Nephron (organoid): ENCODE measurements around the gene KCNJ10.

Experiments used
- H3K27ac Mint-ChIP-seq, 3 experiments: 2 replicates each; pipeline ENCODE4 v1.8.0; 2020; ENCODE audit warnings: mixed read lengths in 3 of 3, mild to moderate bottlenecking in 2 of 3, moderate library complexity in 1 of 3
- H3K27me3 Mint-ChIP-seq: 2 replicates; pipeline ENCODE4 v1.8.0; 2021; ENCODE audit warnings: low read depth, mild to moderate bottlenecking, moderate library complexity, mixed read lengths
- H3K36me3 Mint-ChIP-seq: 2 replicates; pipeline ENCODE4 v1.8.0; 2020; ENCODE audit warnings: low read depth, mixed read lengths
- H3K4me1 Mint-ChIP-seq: 2 replicates; pipeline ENCODE4 v1.8.0; 2020; ENCODE audit warnings: mixed read lengths
- H3K4me3 Mint-ChIP-seq, 3 experiments: 2 replicates each; pipeline ENCODE4 v1.8.0; 2020; ENCODE audit warnings: mild to moderate bottlenecking in 3 of 3, mixed read lengths in 3 of 3, moderate library complexity in 2 of 3
- H3K9me3 Mint-ChIP-seq: 2 replicates; pipeline ENCODE4 v1.8.0; 2020; ENCODE audit warnings: mixed read lengths
- TF ChIP-seq, protein P1 (sequence below), 3 experiments: fragments of 200-600 bp; sonication (generic); IDR thresholded peaks; one replicate each; pipeline ENCODE4 v1.5.0; 2021; ENCODE audit warnings: antibody characterized with exemption in 3 of 3; ENCODE audit not compliant: unreplicated experiment in 3 of 3

Gene KCNJ10

GRCh38 chr1:160024195-160024905, 45.6 kb downstream of the KCNJ10 start:
- H3K27me3 Mint-ChIP-seq, result no peaks in the 10 kb centered on the region
- no peak overlapping the region for H3K4me3 Mint-ChIP-seq
- TF ChIP-seq, protein P1, sequence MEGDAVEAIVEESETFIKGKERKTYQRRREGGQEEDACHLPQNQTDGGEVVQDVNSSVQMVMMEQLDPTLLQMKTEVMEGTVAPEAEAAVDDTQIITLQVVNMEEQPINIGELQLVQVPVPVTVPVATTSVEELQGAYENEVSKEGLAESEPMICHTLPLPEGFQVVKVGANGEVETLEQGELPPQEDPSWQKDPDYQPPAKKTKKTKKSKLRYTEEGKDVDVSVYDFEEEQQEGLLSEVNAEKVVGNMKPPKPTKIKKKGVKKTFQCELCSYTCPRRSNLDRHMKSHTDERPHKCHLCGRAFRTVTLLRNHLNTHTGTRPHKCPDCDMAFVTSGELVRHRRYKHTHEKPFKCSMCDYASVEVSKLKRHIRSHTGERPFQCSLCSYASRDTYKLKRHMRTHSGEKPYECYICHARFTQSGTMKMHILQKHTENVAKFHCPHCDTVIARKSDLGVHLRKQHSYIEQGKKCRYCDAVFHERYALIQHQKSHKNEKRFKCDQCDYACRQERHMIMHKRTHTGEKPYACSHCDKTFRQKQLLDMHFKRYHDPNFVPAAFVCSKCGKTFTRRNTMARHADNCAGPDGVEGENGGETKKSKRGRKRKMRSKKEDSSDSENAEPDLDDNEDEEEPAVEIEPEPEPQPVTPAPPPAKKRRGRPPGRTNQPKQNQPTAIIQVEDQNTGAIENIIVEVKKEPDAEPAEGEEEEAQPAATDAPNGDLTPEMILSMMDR (IDR thresholded peaks at IDR 0.05; ENCODE audit: unreplicated experiment in 3 of 3), result no peak
- peaks cover 3% of the 10 kb centered on the region for H3K36me3 Mint-ChIP-seq
- no peaks in the 10 kb centered on the region for H3K9me3 Mint-ChIP-seq
- H3K4me1 Mint-ChIP-seq, result peaks cover 11% of the 10 kb centered on the region
- H3K27ac Mint-ChIP-seq, result no peak overlapping the region

- Mint-ChIP-seq H3K27ac (no peak overlapping the region), H3K27me3 (peaks cover 11% of the 10 kb centered on the region), H3K4me3 (no peak overlapping the region), H3K4me1 (peaks cover 8% of the 10 kb centered on the region), H3K36me3 (no peaks in the 10 kb centered on the region), H3K9me3 (no peaks in the 10 kb centered on the region)
- TF ChIP-seq, protein P1 (IDR thresholded peaks at IDR 0.05; ENCODE audit: unreplicated experiment in 3 of 3), result no peak
These were observed 47.3 kb downstream of the KCNJ10 start for GRCh38 chr1:160022330-160023310.

DNA sequence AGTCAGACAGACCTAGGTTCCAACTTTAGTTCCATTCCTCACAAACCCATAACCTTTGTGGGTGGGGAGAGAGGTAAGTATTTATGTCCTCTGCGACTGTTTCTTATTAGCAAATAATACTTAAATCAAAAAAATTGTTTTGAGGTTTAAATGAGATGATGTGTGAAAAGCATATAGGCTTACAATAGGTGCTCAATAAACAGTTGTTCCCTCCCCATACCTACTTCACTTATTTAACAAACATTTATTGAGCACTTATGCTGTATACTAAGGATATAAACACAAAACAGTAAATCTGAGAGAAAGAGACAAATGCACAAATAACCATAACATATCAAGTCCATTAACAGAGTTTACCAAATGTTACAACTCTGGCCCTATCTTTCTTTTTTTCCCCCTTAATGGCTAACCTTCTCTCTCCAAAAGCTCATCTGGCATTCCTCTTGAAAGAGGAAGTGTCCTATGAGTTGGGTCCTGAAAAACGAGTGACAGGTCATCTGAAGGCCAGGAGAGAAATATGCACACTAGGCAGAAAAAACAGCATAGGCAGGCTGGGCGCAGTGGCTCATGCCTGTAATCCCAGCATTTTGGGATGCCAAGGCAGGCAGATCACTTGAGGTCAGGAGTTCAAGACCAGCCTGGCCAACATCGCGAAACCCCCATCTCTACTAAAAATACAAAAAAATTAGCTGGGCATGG, 48.4 kb downstream of the KCNJ10 start:
- no peaks in the 10 kb centered on the region for H3K36me3 Mint-ChIP-seq
- TF ChIP-seq, protein P1 (IDR thresholded peaks at IDR 0.05; ENCODE audit: unreplicated experiment in 3 of 3), result no peak
- H3K27me3 Mint-ChIP-seq, result peaks cover 15% of the 10 kb centered on the region
- H3K4me1 Mint-ChIP-seq, result peaks cover 8% of the 10 kb centered on the region
- no peaks in the 10 kb centered on the region for H3K9me3 Mint-ChIP-seq
- no peak overlapping the region for H3K27ac Mint-ChIP-seq
- no peak overlapping the region for H3K4me3 Mint-ChIP-seq

DNA sequence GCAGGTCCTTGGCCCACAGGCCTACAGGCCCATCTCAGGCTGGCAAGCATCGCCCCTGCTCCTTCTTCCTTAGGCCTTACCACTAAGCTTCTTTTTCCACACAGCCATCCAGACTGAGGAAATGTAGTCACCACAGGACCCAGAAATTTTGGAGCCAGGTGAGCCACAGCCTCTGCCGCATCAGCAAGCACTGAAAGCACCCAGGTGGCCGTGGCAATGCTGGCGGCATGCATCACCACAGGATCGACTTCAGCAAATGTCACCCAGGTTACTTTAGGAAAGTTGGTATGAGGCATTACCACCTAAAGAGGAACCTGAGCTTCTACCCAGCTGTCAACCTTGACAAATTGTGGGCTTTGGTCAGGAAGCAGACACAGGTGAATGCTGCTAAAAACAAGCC, 49.8 kb downstream of the KCNJ10 start:
- TF ChIP-seq, protein P1 (IDR thresholded peaks at IDR 0.05; ENCODE audit: unreplicated experiment in 3 of 3), result no peak
- H3K4me3 Mint-ChIP-seq, result no peak overlapping the region
- peaks cover 8% of the 10 kb centered on the region for H3K4me1 Mint-ChIP-seq
- peaks cover 15% of the 10 kb centered on the region for H3K27me3 Mint-ChIP-seq
- H3K27ac Mint-ChIP-seq, result no peak overlapping the region
- no peaks in the 10 kb centered on the region for H3K9me3 Mint-ChIP-seq
- no peaks in the 10 kb centered on the region for H3K36me3 Mint-ChIP-seq

GRCh38 chr1:160018900-160019299, 51.1 kb downstream of the KCNJ10 start:
- H3K27me3 Mint-ChIP-seq, result peaks cover 16% of the 10 kb centered on the region
- no peak overlapping the region for H3K27ac Mint-ChIP-seq
- no peak overlapping the region for H3K4me3 Mint-ChIP-seq
- H3K4me1 Mint-ChIP-seq, result no peaks in the 10 kb centered on the region
- H3K9me3 Mint-ChIP-seq, result no peaks in the 10 kb centered on the region
- TF ChIP-seq, protein P1 (IDR thresholded peaks at IDR 0.05; ENCODE audit: unreplicated experiment in 3 of 3), result no peak
- no peaks in the 10 kb centered on the region for H3K36me3 Mint-ChIP-seq
